Adrenal gland (tissue), 5 donors: ENCODE data around the gene PHF23.

Source experiments
- CTCF ChIP-seq, 6 experiments: fragments of 450-650 bp in 4 of 6; fragments of 200-600 bp in 2 of 6; sonication (generic) in 1 of 6; IDR thresholded peaks; 1 replicate in 5 of 6; 2 replicates in 1 of 6; pipeline versions ENCODE4 v1.5.1 to v1.8.0; 2016 to 2021; ENCODE audit warnings: antibody characterized with exemption in 6 of 6, mild to moderate bottlenecking in 2 of 6, moderate library complexity in 1 of 6
- POLR2A ChIP-seq, 2 donors: fragments of 450-650 bp; IDR thresholded peaks; one replicate each; pipeline ENCODE4 v1.6.1; 2017; ENCODE audit warnings: antibody characterized with exemption in 2 of 2, mild to moderate bottlenecking in 2 of 2, moderate library complexity in 1 of 2
- donor health status: DM: no; HTN: no; CAD: no.

GRCh38 chr17:7215652-7216180 is 23.5 kb downstream of the PHF23 start:
- TF ChIP-seq CTCF (IDR thresholded peaks at IDR 0.05) (no peak), POLR2A (IDR thresholded peaks at IDR 0.05) (no peak)
